HG02885 (cell line): ENCODE data around the gene GDA.

Experiments used
- ATAC-seq: cut with Tn5 transposase; IDR thresholded peaks from one replicate; pipeline ENCODE4 v1.9.1; 2021; ENCODE audit warnings: mild to moderate bottlenecking; ENCODE audit not compliant: unreplicated experiment, poor library complexity

The GDA gene

GRCh38 chr9:72147676-72148075, 1.6 kb upstream of the GDA start:
- ATAC-seq: no peak

DNA sequence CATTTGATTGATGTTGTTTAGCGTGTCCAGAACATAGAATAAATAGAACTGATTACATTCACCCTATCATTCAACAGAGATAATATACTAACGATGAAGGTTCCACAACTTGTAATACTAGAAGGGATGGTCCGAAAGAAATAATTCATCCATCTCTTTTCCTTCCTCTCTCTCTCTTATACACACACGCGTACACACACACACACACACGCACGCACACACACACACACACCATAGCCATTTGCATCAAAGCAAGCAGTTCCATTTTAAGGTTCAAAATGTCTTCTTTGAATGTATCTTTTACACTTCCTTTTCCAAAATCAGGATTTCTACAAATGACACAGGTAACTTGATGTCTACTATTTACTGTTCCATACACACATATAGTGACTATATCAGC, 887 bp downstream of the GDA start:
- no peak for ATAC-seq

GRCh38 chr9:72150661-72151060, 1.4 kb downstream of the GDA start:
- no peak for ATAC-seq

GRCh38 chr9:72151104-72151503, 1.9 kb downstream of the GDA start:
- no peak for ATAC-seq

- peak; percentile 72 for ATAC-seq
These were observed 5.4 kb downstream of the GDA start for GRCh38 chr9:72154468-72155285.

DNA sequence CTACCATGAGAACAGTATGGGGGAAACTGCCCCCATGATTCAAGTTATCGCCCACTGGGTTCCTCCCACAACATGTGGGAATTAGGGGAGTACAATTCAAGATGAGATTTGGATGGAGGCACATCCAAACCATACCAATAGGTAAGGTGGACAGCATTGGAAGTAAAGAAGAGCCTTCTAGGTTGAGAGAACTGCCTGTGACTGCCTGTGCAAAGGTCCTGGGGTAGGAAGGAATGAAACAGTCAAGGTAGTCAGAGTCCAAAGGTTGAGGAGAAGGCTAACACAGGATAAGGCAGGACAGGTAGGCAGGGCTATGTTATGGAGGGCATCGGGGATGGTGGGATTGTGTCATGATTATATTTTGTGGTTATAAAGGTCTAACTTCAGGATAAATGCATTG, 6.1 kb downstream of the GDA start:
- ATAC-seq: no peak

DNA sequence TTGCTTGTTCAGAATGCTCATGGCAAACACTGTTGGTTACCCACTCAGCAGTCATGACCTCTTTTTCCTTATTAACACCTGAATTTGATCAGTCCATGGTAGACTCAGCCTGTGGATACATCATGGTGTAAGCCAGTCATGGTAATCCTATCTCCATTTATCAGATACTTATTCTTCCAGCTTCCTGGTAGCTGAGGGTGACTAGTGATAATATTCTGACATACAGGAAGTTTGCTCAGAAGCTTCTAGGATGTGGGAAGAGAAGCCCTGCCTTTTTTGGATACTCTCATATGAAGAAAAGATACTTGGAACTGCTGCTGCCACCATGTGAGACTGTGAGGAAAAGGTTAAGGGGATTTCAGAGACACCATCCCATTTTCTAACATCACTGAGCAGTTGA, 7.3 kb downstream of the GDA start:
- ATAC-seq: no peak

- ATAC-seq: no peak
These were observed 9.4 kb downstream of the GDA start for GRCh38 chr9:72158680-72159079.

DNA sequence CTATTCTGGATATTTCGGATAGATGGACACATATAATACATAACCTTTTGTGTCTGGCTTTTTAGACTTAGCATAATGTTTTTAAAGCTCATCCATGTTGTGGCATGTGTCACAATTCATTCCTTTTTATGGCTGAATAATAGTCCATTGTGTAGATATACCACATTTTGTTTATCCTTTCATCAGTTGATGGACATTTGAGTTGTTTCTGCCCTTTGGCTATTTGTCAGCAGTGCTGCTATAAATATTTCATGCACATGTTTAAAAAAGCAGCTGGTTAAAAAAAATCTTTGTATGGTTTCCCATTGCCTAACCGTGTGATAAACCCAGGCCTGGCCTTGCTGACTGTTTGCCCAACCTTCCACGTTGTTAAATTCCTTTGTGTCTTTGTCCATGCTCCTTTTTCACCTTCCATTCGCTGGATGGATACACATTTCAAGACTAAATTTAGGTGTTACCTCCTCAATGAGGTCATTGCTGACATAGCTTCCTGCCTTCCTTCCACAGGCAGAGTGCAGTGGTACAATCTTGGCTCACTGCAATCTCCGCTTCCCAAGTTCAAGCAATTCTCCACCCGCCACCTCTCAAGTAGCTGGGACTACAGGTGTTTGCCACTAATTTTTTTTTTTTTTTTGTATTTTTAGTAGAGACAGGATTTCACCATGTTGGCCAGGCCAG, 11.3 kb downstream of the GDA start:
- no peak for ATAC-seq

DNA sequence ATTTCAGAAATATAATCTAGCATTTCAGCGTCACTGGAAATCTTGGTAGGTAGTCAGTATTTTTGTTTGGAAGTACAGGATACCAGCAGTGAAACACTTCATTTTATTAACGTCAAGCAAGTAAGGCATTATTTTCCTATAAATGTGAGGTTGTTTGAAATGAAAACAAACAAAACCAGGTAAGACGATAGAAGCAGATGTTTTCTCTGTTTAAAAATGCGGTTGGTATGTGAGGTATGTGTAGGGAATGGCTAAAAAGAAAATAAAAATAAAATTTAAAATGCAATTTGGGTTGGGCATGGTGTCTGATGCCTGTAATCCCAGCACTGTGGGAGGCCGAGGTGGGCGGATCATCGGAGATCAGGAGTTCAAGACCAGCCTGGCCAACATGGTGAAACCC, 16.1 kb downstream of the GDA start:
- no peak for ATAC-seq

- no peak for ATAC-seq
These were observed 16.7 kb downstream of the GDA start for GRCh38 chr9:72165821-72166547.

GRCh38 chr9:72168075-72168474, 18.8 kb downstream of the GDA start:
- no peak for ATAC-seq

DNA sequence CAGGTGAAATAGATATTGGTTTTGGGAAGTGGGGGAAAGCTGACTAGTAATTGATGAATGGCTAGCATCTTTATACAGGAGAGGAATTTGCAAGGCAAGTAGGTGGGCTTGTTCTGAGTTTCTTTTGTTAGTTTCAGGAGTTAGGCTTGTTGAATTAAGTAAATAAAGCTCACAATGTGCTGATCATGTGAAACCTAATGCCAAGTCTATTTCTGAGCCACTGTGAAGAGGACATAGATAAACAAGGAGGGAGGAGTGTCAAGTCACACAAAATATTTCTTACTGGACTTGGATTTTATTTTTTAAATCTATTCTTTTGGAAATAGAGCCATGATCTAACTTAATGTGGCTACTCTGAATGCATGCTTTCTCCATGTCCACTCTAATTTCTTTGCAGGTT, 19.9 kb downstream of the GDA start:
- ATAC-seq: no peak

- no peak for ATAC-seq
These were observed 23.8 kb downstream of the GDA start for GRCh38 chr9:72173080-72173479.

GRCh38 chr9:72185561-72185960, 36.3 kb downstream of the GDA start:
- no peak for ATAC-seq

GRCh38 chr9:72187121-72187695, 38.0 kb downstream of the GDA start:
- no peak for ATAC-seq

- no peak for ATAC-seq
These were observed 39.0 kb downstream of the GDA start for GRCh38 chr9:72188232-72188631.

- peak; percentile 85 for ATAC-seq
These were observed 44.2 kb downstream of the GDA start for GRCh38 chr9:72193478-72193881.

GRCh38 chr9:72199238-72199637, 50.0 kb downstream of the GDA start:
- no peak for ATAC-seq

- ATAC-seq: no peak
These were observed 51.2 kb downstream of the GDA start for GRCh38 chr9:72200452-72200851.

GRCh38 chr9:72202009-72202408, 52.8 kb downstream of the GDA start:
- ATAC-seq: no peak
